ENCODE measurements around the gene CDC42EP5. TPM values are rescaled to one million over a fixed set of nuclear protein-coding genes. Genes with fewer than 3 reads are reported as not detected.

CDC42EP5 gene
- polyA plus RNA-seq, 3 donors = not detected

Small RNA genes within 50 kb of the gene (small RNA-seq; reads per million reads assigned to genes)
- gene AC245884.3 (ENCODE audit: insufficient read length, low read depth) = not detected

Other genes starting within 250 kb of the CDC42EP5 start
- 100 to 1,000 TPM in 2 of 3 donors, 10 to 100 TPM in 1; 65.7 to 150 (median 143) TPM for gene LILRA6, start 230.5 kb downstream of the CDC42EP5 start, polyA plus RNA-seq
- 1 to 10 TPM in 1 of 3 donors, under 1 TPM in 2; 0.14 to 1.1 (median 0.17) TPM for gene LILRB5, start 216.0 kb downstream of the CDC42EP5 start, polyA plus RNA-seq
- 100 to 1,000 TPM; 111 to 574 (median 172) TPM for gene LILRB2, start 192.2 kb downstream of the CDC42EP5 start, polyA plus RNA-seq
- gene LILRA5, start 160.1 kb downstream of the CDC42EP5 start, polyA plus RNA-seq = 100 to 1,000 TPM; 348 to 580 (median 516) TPM
- gene LILRA4, start 134.1 kb downstream of the CDC42EP5 start, polyA plus RNA-seq = 1 to 10 TPM in 2 of 3 donors, under 1 TPM in 1; 0.07 to 3.4 (median 2.2) TPM
- gene LAIR1, start 108.4 kb downstream of the CDC42EP5 start, polyA plus RNA-seq = 100 to 1,000 TPM in 1 of 3 donors, 10 to 100 TPM in 2; 48.0 to 202 (median 73.8) TPM
- gene TTYH1, start 57.8 kb downstream of the CDC42EP5 start, polyA plus RNA-seq = not detected
- 100 to 1,000 TPM in 1 of 3 donors, 1 to 10 TPM in 2; 3.6 to 341 (median 5.8) TPM for gene LENG8, start 24.1 kb downstream of the CDC42EP5 start, polyA plus RNA-seq
- 1 to 10 TPM in 1 of 3 donors, under 1 TPM in 1, not detected in 1; 0.15 to 2.0 TPM for gene LENG9, start 9.5 kb downstream of the CDC42EP5 start, polyA plus RNA-seq
- gene LAIR2, start 29.5 kb upstream of the CDC42EP5 start, polyA plus RNA-seq = under 1 TPM in 1 of 3 donors, not detected in 2; 0.38 TPM
- 100 to 1,000 TPM; 333 to 451 (median 377) TPM for gene LILRA2, start 100.5 kb upstream of the CDC42EP5 start, polyA plus RNA-seq
- gene LILRA1, start 120.3 kb upstream of the CDC42EP5 start, polyA plus RNA-seq = 100 to 1,000 TPM in 2 of 3 donors, 10 to 100 TPM in 1; 88.5 to 151 (median 141) TPM
- 100 to 1,000 TPM in 1 of 3 donors, 10 to 100 TPM in 2; 27.2 to 317 (median 60.6) TPM for gene LILRB1, start 157.2 kb upstream of the CDC42EP5 start, polyA plus RNA-seq
- gene LILRB4, start 189.7 kb upstream of the CDC42EP5 start, polyA plus RNA-seq = 100 to 1,000 TPM in 1 of 3 donors, 10 to 100 TPM in 2; 35.8 to 102 (median 58.0) TPM

Data from CD14-positive monocyte (primary cell).